A673 (cell line): ENCODE measurements around the gene BRSK1. TPM values are rescaled to one million over a fixed set of nuclear protein-coding genes. Genes with fewer than 3 reads are reported as not detected.

Source experiments
- BruUV-seq: library from RNA; stranded (reverse); fragments of 400-500 nt; replicated peaks from 2 replicates; lab custom pipeline; 2021; lab: Mats Ljungman, UMichigan
- CTCF ChIA-PET: fragments of 300-600 bp; sonication (Branson Sonifier 250); formaldehyde crosslinking; loops from one replicate; lab custom pipeline; 2022; ENCODE audit warnings: antibody characterized with exemption; lab: Charles Lee
- POLR2A ChIA-PET: fragments of 300-600 bp; sonication (Branson Sonifier 250); formaldehyde crosslinking; loops from one replicate; lab custom pipeline; 2022; ENCODE audit warnings: antibody characterized with exemption; ENCODE audit not compliant: low non-redundant PET; lab: Charles Lee
- DNase-seq: peaks from one replicate; pipeline ENCODE4 v3.0.0-alpha.2; 2015; ENCODE audit warnings: low spot score
- H3K27ac ChIP-seq: fragments of 200-600 bp; sonication (generic); 2 replicates; pipeline ENCODE4 v1.5.1; 2016; ENCODE audit warnings: mixed run types, low read depth, mild to moderate bottlenecking, mixed read lengths, antibody characterized with exemption, low read length; ENCODE audit not compliant: poor library complexity, severe bottlenecking
- H3K27me3 ChIP-seq: fragments of 200-600 bp; sonication (generic); replicated peaks from 2 replicates; pipeline ENCODE4 v1.6.1; 2017; ENCODE audit warnings: mixed run types, low read depth, mild to moderate bottlenecking, mixed read lengths, antibody characterized with exemption, low read length; ENCODE audit not compliant: insufficient read depth, poor library complexity
- H3K36me3 ChIP-seq: fragments of 200-600 bp; sonication (generic); 2 replicates; pipeline ENCODE4 v1.6.1; 2016; ENCODE audit warnings: mixed run types, mild to moderate bottlenecking, mixed read lengths, antibody characterized with exemption, low read length; ENCODE audit not compliant: insufficient read depth, poor library complexity, severe bottlenecking
- H3K4me1 ChIP-seq: fragments of 200-600 bp; sonication (generic); 2 replicates; pipeline ENCODE4 v1.6.1; 2017; ENCODE audit warnings: mixed run types, mild to moderate bottlenecking, mixed read lengths, antibody characterized with exemption, low read length; ENCODE audit not compliant: insufficient read depth, poor library complexity, severe bottlenecking
- H3K4me3 ChIP-seq: fragments of 200-600 bp; sonication (generic); 2 replicates; pipeline ENCODE4 v1.5.1; 2016; ENCODE audit warnings: low read depth, mixed run types, mild to moderate bottlenecking, mixed read lengths, low read length; ENCODE audit not compliant: poor library complexity, severe bottlenecking
- H3K9me3 ChIP-seq: fragments of 200-600 bp; sonication (generic); 2 replicates; pipeline ENCODE4 v1.6.1; 2016; ENCODE audit warnings: mixed run types, low read depth, mild to moderate bottlenecking, mixed read lengths, antibody characterized with exemption, low read length; ENCODE audit not compliant: poor library complexity, severe bottlenecking
- CTCF ChIP-seq: fragments of 300-800, 200-600 bp; sonication (generic); conservative IDR thresholded peaks from 2 replicates; pipeline ENCODE4 v1.5.1; 2017; ENCODE audit warnings: low read depth, mild to moderate bottlenecking, antibody characterized with exemption, low read length, moderate library complexity, mixed read lengths
- EZH2 ChIP-seq: fragments of 200-600 bp; sonication (generic); IDR thresholded peaks from 2 replicates; pipeline ENCODE4 v1.6.1; 2017; ENCODE audit warnings: borderline replicate concordance, low read depth, mild to moderate bottlenecking, mixed read lengths, antibody characterized with exemption, low read length; ENCODE audit not compliant: poor library complexity, severe bottlenecking
- intact Hi-C: fragments of 100-400 bp; cut with micrococcal nuclease; formaldehyde crosslinking; loops from one replicate; pipeline ENCODE4 v1.10.0; 2022; ENCODE audit not compliant: unreplicated experiment
- total RNA-seq: library from RNA; stranded (reverse); gene quantifications from 2 replicates; pipeline ENCODE4 v1.2.3, GENCODE V29; 2021

BRSK1 gene
- total RNA-seq, 1 experiment from 2014 or later: 30.5 TPM

GRCh38 chr19:55336101-55336500, 52.3 kb downstream of the BRSK1 start:
- no peak for DNase-seq
- no TSS peak for BruUV-seq
- CTCF ChIA-PET: no interaction called here

GRCh38 chr19:55339105-55339888, 55.5 kb downstream of the BRSK1 start, which contains the start of gene KMT5C:
Gene KMT5C, plus strand, starts transcription at chr19:55339876. Its CDS starts 2,061 bp downstream, at chr19:55341937.
- Histone ChIP-seq H3K9me3 (no peaks in the 10 kb centered on the region), H3K4me1 (peaks cover 8% of the 10 kb centered on the region), H3K27ac (peak within 1 kb of the TSS; percentile 90), H3K36me3 (peaks cover 15% of the 10 kb centered on the region), H3K27me3 (no peaks in the 10 kb centered on the region), H3K4me3 (peak within 1 kb of the TSS; percentile 74)
- ChIA-PET POLR2A (interaction anchor here (0.6 to 0.9 kb wide), 6 partner anchors 14 to 843 kb away, joined by 3 to 4 read pairs (median 4); no protein-coding TSS in a partner anchor), CTCF (interaction anchor here (0.5 to 0.9 kb wide), 2 partner anchors 38 to 128 kb away, joined by 3 read pairs; no protein-coding TSS in a partner anchor)
- intact Hi-C loops: no loop called here
- peak; percentile 100 for DNase-seq
- TF ChIP-seq CTCF: no peak
- TF ChIP-seq EZH2: no peak
- no TSS peak for BruUV-seq

More at GRCh38 chr19:55336101-55336500, 52.3 kb downstream of the BRSK1 start:
- Histone ChIP-seq H3K4me1 (peaks cover 8% of the 10 kb centered on the region), H3K27ac (no peak overlapping the region), H3K36me3 (no peaks in the 10 kb centered on the region), H3K27me3 (no peaks in the 10 kb centered on the region), H3K9me3 (no peaks in the 10 kb centered on the region), H3K4me3 (no peak overlapping the region)
- TF ChIP-seq CTCF (no peak), EZH2 (no peak)
- POLR2A ChIA-PET: no interaction called here
- intact Hi-C loops: no loop called here

GRCh38 chr19:55339889-55340783, 56.3 kb downstream of the BRSK1 start:
- TF ChIP-seq CTCF: no peak
- TF ChIP-seq EZH2: no peak
- POLR2A ChIA-PET: interaction anchor here (0.6 to 0.9 kb wide), 3 partner anchors 39 to 844 kb away, joined by 3 to 4 read pairs (median 4); no protein-coding TSS in a partner anchor
- Histone ChIP-seq H3K4me1 (peaks cover 8% of the 10 kb centered on the region), H3K27me3 (no peaks in the 10 kb centered on the region), H3K4me3 (peak overlapping the region; percentile 74), H3K9me3 (no peaks in the 10 kb centered on the region), H3K27ac (peak overlapping the region; percentile 89), H3K36me3 (peaks cover 15% of the 10 kb centered on the region)
- no peak for DNase-seq
- CTCF ChIA-PET: interaction anchor here (0.9 kb wide), 1 partner anchor 39 kb away, joined by 3 read pairs; no protein-coding TSS in a partner anchor
- intact Hi-C loops: no loop called here
- no TSS peak for BruUV-seq
